Thyroid gland (tissue), 4 donors: ENCODE measurements around the gene GPR42.

Experiments used
- CTCF ChIP-seq, 6 experiments: fragments of 200-600 bp in 3 of 6; fragments of 450-650 bp in 3 of 6; sonication (generic) in 3 of 6; IDR thresholded peaks; one replicate each; pipeline ENCODE4 v1.5.1; 2016 to 2019; ENCODE audit warnings: antibody characterized with exemption in 6 of 6, mild to moderate bottlenecking in 2 of 6, inconsistent platforms in 1 of 6, moderate library complexity in 1 of 6
- POLR2A ChIP-seq, 2 donors: fragments of 450-650 bp; IDR thresholded peaks; one replicate each; pipeline ENCODE4 v1.6.1; 2017; ENCODE audit warnings: antibody characterized with exemption in 2 of 2, mild to moderate bottlenecking in 2 of 2, moderate library complexity in 1 of 2

GRCh38 chr19:35416331-35416730, 45.5 kb downstream of the GPR42 start:
- TF ChIP-seq CTCF (IDR thresholded peaks at IDR 0.05) (no peak), POLR2A (IDR thresholded peaks at IDR 0.05) (no peak)
